GM19043 (cell line): ENCODE data around the gene MTFR1L.

Source experiments
- ATAC-seq: cut with Tn5 transposase; IDR thresholded peaks from one replicate; pipeline ENCODE4 v1.9.1; 2021; ENCODE audit warnings: low read depth; ENCODE audit not compliant: unreplicated experiment

The MTFR1L gene

DNA sequence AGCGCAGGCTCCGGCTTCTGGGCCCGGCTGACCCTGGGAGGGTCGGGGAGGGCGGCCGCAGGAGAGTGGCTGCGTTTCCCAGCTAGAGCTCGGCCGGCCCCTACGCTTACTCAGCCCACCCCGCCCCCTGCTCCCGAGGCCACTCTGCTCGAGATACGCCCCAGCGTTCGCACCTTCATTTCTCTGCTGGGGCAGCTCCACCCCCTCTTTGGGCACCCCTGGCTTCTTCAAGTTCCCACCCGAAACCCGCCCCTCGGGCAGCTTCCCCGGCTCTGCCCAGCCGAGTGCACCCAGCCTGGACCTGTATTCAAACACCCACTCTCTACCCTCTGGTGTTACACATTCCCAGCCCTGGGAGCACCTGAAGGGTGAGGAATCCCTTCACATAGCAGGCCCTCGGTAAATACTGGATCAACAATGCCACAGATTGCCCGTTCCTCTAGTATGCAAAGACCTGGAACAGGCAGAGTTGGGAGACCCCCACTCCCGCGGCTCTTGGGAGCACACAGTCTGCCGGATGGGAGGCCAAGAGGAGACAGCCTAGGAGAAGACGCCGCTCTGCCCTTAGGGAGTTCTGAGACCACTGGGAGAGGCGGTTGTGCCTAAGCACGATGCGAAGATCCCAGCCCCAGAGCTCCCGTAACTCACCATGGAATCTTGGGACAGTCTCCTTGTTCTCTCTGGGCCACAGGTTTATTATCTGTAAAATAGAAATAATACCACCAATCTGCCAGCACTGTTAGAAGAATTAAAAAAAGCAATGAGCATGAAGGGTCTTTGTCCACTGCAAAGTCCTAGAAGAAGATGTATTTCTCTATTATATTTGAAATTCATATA lies 56.3 kb downstream of the MTFR1L start:
- no peak for ATAC-seq

DNA sequence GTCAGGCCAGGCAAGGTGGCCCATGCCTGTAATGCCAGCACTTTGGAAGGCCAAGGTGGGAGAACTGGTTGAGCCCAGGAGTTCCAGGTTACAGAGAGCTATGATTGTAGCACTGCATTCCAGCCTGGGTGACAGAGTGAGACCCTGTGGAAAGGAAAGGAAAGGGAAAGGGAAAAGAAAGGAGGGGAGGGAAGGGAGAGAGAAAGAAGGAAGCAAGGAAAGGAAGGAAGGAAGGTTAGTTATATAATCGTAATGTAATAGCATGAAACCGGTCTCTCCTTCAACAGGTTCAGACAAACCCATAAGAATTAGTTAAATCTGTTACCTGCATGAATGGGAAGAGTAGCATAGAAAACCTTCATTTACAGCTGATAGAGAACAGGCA lies 56.9 kb downstream of the MTFR1L start:
- no peak for ATAC-seq

DNA sequence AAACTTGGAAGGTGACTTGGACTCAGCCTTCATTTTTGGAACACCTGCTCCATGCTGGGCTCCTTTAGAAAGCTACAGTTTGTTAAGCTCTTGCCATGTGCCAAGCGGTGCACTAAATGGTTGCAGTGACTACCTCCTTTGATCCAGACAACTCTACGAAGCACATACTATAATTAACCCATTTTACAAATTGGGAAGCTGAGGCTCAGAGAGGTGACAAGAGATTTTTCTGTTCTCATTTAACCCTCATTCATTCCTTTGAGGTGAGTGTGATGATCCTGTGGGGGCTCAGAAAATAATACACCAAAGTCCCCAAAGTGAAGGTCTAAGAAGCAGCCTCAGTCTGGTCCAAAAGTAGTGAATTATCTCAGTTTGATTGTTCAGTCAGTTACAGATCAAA lies 57.4 kb downstream of the MTFR1L start:
- ATAC-seq = no peak

DNA sequence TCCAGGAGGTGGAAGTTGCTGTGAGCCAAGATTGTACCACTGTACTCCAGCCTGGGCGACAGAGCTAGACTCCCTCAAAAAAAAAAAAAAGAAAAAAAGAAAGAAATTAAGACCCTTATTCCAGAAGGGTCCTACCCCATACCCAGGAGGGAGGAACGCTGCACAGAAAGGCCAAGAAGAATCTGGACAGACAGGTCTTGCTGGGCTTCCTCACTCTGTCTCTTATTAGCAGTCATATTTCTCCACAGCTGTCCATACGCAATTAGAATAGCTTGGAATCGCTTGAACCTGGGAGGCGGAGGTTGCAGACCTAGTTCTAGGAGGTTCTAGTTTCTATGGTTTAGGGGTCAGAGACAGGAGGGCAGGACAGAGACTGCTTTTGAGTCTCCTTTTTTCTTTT lies 58.9 kb downstream of the MTFR1L start:
- ATAC-seq = no peak

DNA sequence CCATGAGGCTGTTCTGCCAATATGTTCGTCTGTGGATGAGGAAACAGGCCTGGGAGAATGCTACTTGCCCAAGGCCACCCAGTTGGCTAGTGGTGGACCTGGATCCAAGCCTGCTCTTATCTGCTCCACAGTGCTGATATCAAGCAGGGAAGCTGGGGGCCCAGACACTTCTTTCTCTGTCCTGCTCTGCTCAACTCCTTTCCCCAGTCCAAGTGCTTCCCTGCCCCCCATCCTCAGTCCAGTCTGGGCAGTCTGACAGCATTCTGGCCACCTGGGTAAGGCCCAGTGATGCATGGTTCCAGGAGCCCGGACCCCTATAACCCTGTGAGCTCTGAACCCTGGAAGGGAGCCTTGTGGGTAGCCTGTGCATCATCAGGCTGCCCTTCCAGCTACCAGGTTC lies 59.9 kb downstream of the MTFR1L start:
- no peak for ATAC-seq

DNA sequence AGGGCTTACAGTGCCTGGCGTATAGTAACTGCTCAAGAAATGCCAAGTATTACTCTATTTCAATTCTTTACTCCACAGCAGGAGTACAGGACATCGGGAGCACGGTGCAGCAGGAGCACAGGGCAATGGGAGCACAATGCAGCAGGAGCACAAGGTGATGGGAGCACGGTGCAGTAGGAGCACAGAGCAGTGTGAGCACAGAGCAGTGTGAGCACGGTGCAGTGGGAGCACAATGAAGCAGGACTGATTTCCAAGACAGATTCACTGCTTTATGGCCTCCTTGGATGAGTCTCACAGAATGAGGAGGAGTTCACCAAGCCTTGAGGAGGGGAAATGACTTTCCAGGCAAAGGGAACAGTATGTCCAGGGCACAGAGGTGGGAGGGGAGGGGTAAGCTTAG lies 60.8 kb downstream of the MTFR1L start:
- ATAC-seq = no peak

DNA sequence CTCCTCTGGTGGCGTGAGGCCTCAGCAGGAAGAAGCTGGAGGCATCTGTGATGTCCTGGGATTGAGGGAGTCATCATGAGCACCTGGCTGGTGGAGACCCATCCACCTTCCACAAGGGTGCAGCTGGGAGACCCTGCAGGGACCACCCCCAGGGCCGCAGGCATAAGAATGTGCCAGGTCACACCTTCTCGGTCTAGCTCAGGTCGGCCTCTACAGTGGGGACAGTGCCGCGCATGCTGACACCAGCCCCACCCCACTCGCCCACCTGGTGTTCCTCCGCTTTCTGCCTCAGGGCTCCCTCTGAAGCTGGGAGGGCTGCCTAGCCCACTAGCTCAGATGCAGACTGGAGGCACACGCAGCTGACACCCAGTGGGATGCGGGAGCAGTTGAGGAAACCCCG lies 61.5 kb downstream of the MTFR1L start:
- ATAC-seq = no peak
